Mucosa of descending colon (tissue), 3 donors: ENCODE data around the gene RBM38. TPM values are rescaled to one million over a fixed set of nuclear protein-coding genes. Genes with fewer than 3 reads are reported as not detected.
"Not testable (repeated sequence)": the region's sequence is repeated elsewhere in the genome, so short reads cannot be mapped to it uniquely, and the experiment has no call there.

ENCODE experiments used
- ATAC-seq: fragments of 200-7000 bp; cut with Tn5 transposase; one replicate; pipeline ENCODE4 v1.9.1; 2020; ENCODE audit warnings: mild to moderate bottlenecking, moderate library complexity
- DNase-seq, 3 donors: peaks; one replicate each; pipeline ENCODE4 v3.0.0-alpha.2; 2020
- H3K36me3 ChIP-seq: fragments of 200-600 bp; one replicate; pipeline ENCODE4 v1.8.0; 2021; ENCODE audit warnings: low read depth, mild to moderate bottlenecking
- H3K4me1 ChIP-seq: fragments of 200-600 bp; one replicate; pipeline ENCODE4 v1.8.0; 2021; ENCODE audit warnings: low read depth, mild to moderate bottlenecking
- H3K4me3 ChIP-seq: fragments of 200-600 bp; one replicate; pipeline ENCODE4 v1.8.0; 2021; ENCODE audit warnings: mild to moderate bottlenecking
- H3K9me3 ChIP-seq: fragments of 200-600 bp; one replicate; pipeline ENCODE4 v1.8.0; 2021; ENCODE audit warnings: mild to moderate bottlenecking
- intact Hi-C, 2 donors: fragments of 100-400 bp; cut with DNase I in 1 of 2; cut with micrococcal nuclease in 1 of 2; formaldehyde crosslinking; loops; one replicate each; pipeline versions ENCODE4 v1.11.0 to v1.11.1; 2022; cut with DNase I, micrococcal nuclease
- total RNA-seq, 3 donors: library from RNA; stranded (reverse); fragmentation: NEBNext Ultra II Directional in 2 of 3; extraction: Animal tissue kit (Norgen Biotek cat#: 25700) in 2 of 3; gene quantifications; one replicate each; pipeline versions ENCODE4 v1.2.1 to v1.2.4, GENCODE V29; 2021 to 2023
- TF ChIP-seq, protein P1 (sequence below): fragments of 200-600 bp; IDR thresholded peaks from one replicate; pipeline ENCODE4 v1.8.0; 2022; ENCODE audit warnings: antibody characterized with exemption, mild to moderate bottlenecking
- donor health status: DM: no; HTN: no; CAD: no; lungs with moderate emphysema.
- donor health status: DM: no; HTN: no; CAD: no.
- donor health status: DM: no; HTN: yes; CAD: no.

RBM38 gene
- total RNA-seq, 3 donors from 2014 or later = 29.5 to 85.5 (median 36.8) TPM

DNA sequence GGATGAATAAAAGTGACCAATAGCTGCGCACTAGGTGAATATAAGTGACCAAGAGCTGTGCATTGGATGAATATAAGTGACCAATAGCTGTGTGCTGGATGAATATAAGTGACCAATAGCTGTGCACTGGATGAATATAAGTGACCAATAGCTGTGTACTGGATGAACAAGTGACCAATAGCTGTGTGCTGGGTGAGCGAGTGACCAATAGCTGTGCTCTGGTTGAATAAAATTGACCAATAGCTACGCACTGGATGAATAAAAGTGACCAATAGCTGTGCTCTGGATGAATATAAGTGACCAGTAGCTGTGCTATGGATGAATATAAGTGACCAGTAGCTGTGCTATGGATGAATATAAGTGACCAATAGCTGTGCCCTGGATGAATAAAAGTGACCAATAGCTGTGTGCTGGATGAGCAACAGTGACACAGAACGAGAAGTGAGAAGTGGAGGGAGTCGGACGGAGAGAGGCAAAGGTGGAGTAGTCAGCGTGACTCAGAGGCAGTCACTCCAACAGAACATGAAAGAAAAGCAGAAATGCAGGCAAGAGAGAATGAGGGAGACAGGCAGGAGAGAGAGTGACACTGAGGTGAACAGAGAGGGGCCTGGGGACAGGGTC, 38.5 kb downstream of the RBM38 start:
- DNase-seq = peak in 1 of 3 donors; percentile 13
- peak; percentile 11 for ATAC-seq
- intact Hi-C loops = no loop called here
- H3K9me3 ChIP-seq = no peaks in the 10 kb centered on the region
- H3K36me3 ChIP-seq = no peaks in the 10 kb centered on the region
- H3K4me1 ChIP-seq = peaks cover 13% of the 10 kb centered on the region
- TF ChIP-seq, protein P1, sequence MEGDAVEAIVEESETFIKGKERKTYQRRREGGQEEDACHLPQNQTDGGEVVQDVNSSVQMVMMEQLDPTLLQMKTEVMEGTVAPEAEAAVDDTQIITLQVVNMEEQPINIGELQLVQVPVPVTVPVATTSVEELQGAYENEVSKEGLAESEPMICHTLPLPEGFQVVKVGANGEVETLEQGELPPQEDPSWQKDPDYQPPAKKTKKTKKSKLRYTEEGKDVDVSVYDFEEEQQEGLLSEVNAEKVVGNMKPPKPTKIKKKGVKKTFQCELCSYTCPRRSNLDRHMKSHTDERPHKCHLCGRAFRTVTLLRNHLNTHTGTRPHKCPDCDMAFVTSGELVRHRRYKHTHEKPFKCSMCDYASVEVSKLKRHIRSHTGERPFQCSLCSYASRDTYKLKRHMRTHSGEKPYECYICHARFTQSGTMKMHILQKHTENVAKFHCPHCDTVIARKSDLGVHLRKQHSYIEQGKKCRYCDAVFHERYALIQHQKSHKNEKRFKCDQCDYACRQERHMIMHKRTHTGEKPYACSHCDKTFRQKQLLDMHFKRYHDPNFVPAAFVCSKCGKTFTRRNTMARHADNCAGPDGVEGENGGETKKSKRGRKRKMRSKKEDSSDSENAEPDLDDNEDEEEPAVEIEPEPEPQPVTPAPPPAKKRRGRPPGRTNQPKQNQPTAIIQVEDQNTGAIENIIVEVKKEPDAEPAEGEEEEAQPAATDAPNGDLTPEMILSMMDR = no peak
- no peak overlapping the region for H3K4me3 ChIP-seq

DNA sequence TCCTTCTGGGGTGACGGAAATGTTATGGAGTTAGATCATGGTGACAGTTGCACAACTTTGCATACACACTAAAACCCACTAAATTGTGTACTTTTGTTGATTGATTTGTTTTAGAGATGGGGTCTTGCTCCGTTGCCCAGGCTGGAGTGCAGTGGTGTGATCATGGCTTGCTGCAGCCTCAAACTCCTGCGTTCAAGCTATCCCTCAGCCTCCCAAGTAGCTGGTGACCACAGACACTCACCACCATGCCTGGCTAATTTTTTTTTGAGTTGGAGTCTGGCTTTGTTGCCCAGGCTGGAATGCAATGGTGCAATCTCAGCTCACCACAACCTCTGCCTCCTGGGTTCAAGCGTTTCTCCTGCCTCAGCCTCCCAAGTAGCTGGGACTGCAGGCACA, 39.0 kb downstream of the RBM38 start:
- H3K4me1 ChIP-seq = peaks cover 13% of the 10 kb centered on the region
- H3K36me3 ChIP-seq, intact Hi-C loops, H3K9me3 ChIP-seq, H3K4me3 ChIP-seq, ATAC-seq: not testable (repeated sequence)
- peak in 1 of 3 donors; percentile 15 for DNase-seq

DNA sequence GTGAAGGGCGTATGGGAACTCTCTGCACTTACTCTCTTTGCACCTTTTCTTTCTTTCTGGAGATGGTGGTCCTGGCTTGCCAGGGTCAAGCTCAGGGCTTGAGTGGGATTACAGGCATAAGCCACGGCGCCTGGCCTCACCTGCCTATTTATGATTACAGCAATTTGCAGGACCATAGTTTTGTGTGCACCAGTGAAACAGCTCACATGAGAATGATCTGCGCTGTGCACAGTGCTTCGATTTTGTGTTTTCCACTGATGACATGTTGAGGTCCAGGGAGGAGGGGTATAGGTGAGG, 40.3 kb downstream of the RBM38 start:
- TF ChIP-seq, protein P1 = no peak
- Histone ChIP-seq H3K4me1 (peaks cover 19% of the 10 kb centered on the region), H3K36me3 (no peaks in the 10 kb centered on the region), H3K4me3 (no peak overlapping the region), H3K9me3 (no peaks in the 10 kb centered on the region)
- DNase-seq = peak in 1 of 3 donors; percentile 22
- intact Hi-C loops = no loop called here
- ATAC-seq = no peak

DNA sequence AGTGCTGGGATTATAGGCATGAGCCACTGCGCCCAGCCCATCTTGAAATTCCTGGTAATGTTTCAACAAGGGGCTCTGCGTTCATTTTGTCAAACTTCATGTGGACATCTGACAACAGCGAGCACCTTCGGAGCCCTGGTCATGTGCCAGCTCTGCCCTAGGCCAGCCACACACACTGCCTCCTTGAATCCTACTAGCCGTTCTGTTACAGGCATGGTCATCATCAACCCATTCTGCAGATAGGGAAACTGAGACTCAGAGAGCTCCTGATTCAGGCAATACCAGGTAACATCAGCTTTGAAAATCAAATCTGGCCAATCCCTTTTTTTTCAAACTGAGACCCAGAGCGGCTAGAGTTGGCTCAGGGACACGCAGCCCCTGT, 41.3 kb downstream of the RBM38 start:
- no peak overlapping the region for H3K4me3 ChIP-seq
- intact Hi-C loops = no loop called here
- DNase-seq (peak in 1 of 3 donors; percentile 50), ATAC-seq (no peak)
- no peaks in the 10 kb centered on the region for H3K9me3 ChIP-seq
- TF ChIP-seq, protein P1 = no peak
- H3K36me3 ChIP-seq = no peaks in the 10 kb centered on the region
- H3K4me1 ChIP-seq = peaks cover 19% of the 10 kb centered on the region

DNA sequence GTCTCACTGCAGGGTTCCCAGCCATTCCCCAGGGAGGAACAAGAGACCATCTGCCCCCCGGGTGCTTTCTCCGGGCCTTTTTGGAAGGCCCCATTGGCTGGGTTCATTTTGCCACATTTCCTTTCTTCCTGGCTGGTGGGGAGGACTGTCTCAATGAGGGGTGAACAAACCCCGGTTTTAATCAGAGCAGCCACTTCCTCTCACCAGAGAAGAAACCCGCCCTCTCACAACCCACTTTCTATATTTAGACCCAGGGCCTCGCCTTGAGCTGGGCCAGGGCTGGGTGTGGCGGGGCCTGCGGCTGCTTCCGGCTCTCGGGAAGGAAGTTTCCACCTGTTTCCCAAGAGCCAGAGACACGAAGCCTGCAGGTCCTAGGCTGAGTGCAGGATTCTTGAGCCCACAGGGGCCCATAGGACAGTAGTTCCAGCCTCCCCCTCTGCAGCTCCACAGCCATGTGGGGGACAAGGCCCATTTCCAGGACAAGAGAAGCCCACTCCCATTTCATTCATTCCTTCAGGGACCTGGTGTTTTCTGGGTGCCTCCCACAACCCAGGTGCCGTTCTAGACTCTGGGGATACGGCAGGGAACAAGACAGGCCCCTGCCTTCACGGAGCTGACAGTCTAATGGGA, 41.8 kb downstream of the RBM38 start:
- DNase-seq (peak; percentile 82 to 91 (median 86)), ATAC-seq (peak; percentile 88)
- Histone ChIP-seq H3K9me3 (no peaks in the 10 kb centered on the region), H3K4me3 (no peak overlapping the region), H3K4me1 (peaks cover 19% of the 10 kb centered on the region), H3K36me3 (no peaks in the 10 kb centered on the region)
- TF ChIP-seq, protein P1 = no peak
- intact Hi-C loops = no loop called here

DNA sequence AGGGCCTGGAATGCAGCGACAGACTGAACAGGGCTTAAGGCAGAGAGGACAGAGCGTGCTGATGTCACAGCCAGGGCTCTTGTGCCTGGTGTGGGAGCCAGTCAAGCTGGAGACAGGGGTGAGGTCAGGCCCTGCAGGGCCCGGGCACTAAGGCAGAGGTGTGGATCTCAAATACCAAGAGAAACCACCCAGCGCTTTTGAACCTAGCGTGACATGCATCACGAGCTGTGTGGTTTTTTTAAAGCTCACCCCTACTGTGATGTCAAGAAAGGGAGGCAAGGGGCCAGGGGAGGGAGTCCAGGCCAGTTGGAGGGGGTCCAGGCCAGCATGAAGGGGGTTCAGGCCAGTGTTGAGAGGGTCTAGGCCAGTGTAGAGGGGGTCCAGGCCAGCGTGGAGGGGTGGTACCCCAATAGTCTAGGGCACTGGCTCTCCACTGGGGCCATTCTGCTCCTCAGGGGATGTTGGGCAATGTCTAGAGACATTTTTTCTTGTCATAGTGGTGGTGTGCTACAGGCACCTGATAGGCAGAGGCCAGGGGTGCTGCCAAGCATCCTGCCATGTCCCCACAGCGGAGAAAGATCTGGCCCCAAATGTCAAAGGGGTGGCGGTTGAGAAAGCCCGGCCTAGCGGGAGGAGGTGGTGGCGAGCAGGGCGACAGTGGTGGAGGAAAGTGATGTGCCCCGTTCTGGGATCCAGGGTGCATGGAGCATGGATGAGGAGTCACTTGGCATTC, 42.6 kb downstream of the RBM38 start:
- Histone ChIP-seq H3K9me3 (no peaks in the 10 kb centered on the region), H3K4me3 (no peak overlapping the region), H3K36me3 (no peaks in the 10 kb centered on the region), H3K4me1 (peaks cover 19% of the 10 kb centered on the region)
- no peak for ATAC-seq
- DNase-seq = peak in 1 of 3 donors; percentile 56
- intact Hi-C loops = no loop called here
- TF ChIP-seq, protein P1 = no peak
